Measurements from ENCODE around the gene PPP1R3F. TPM values are rescaled to one million over a fixed set of nuclear protein-coding genes. Genes with fewer than 3 reads are reported as not detected.

PPP1R3F gene
- total and polyA plus RNA-seq, 9 of the 15 experiments (the other 6 are each of a cell fraction or from before 2014, with no cell fraction given) = 0.03 to 0.91 (median 0.43) TPM; not detected in 1

DNA sequence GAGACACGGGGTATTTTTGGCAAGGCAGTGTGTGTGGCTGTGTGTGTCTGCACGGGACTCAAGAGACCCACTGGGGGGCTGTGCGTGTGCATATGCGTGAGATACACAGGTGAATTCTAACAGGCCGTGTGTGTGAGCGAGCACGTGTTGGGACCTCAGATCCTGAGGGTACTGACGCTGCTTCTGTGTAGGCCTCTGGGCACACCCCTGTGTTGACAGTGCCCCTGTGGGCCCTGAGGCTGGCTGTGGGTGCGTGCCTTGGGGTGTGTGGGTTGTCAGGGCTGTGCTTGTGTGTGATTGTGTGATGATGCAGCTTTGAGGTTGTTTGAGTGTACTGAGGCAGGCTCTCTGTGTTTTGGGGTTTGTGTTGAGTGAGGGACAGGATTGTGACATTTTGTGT, 19.0 kb upstream of the PPP1R3F start:
- Histone ChIP-seq H3K27ac (ENCODE audit: extremely low read depth, low read depth, low read length) (no peak overlapping the region), H3K4me3 (no peak overlapping the region), H3K27me3 (ENCODE audit: control insufficient read depth in 2 of 2, insufficient read depth in 2 of 2, low read length in 2 of 2) (no peaks in the 10 kb centered on the region), H3K9ac (ENCODE audit: insufficient read depth in 1 of 2, low read depth in 2 of 2, low read length in 2 of 2) (peak overlapping the region in 1 of 2 experiments; percentile 68; a peak in 2 of 4 replicates), H2AFZ (ENCODE audit: low read depth, low read length) (no peak overlapping the region), H3K4me1 (replicated peaks in 1 of 2; ENCODE audit: control insufficient read depth in 2 of 2, insufficient read depth in 2 of 2, low read length in 2 of 2) (peaks cover 7 to 27% of the 10 kb centered on the region in 2 experiments; a peak in 4 of 5 replicates), H3K9me1 (ENCODE audit: control insufficient read depth, insufficient read depth, low read length) (no peaks in the 10 kb centered on the region), H3K4me2 (ENCODE audit: insufficient read depth, low read length) (no peak overlapping the region), H3K79me2 (ENCODE audit: control insufficient read depth, insufficient read depth, low read length) (no peaks in the 10 kb centered on the region; the same call in 2 of the 3 replicates), H3K9me3 (replicated peaks; ENCODE audit: control insufficient read depth, insufficient read depth, low read depth, low read length) (no peaks in the 10 kb centered on the region), H4K20me1 (replicated peaks; ENCODE audit: control insufficient read depth, insufficient read depth, low read length) (no peaks in the 10 kb centered on the region), H3K36me3 (ENCODE audit: control insufficient read depth, insufficient read depth, low read length) (peaks cover 33% of the 10 kb centered on the region; the same call in 2 of the 3 replicates)
- WGBS (ENCODE audit: insufficient coverage, low coverage, missing lambda C conversion rate) = 80% methylated on average over 8 of the region's 9 CpGs
- FAIRE-seq = no peak
- in situ Hi-C loops (cut with MboI) = no loop called here
- ChIA-PET CTCF (ENCODE audit: low intra/inter-chr PET ratio) (no interaction called here), POLR2A (interaction anchor here (0.6 to 2.4 kb wide), 3 partner anchors 9 to 719 kb away, joined by 3 to 10 read pairs (median 4); no protein-coding TSS in a partner anchor)
- intact Hi-C loops (cut with micrococcal nuclease) = no loop called here
- TF ChIP-seq, protein P1, sequence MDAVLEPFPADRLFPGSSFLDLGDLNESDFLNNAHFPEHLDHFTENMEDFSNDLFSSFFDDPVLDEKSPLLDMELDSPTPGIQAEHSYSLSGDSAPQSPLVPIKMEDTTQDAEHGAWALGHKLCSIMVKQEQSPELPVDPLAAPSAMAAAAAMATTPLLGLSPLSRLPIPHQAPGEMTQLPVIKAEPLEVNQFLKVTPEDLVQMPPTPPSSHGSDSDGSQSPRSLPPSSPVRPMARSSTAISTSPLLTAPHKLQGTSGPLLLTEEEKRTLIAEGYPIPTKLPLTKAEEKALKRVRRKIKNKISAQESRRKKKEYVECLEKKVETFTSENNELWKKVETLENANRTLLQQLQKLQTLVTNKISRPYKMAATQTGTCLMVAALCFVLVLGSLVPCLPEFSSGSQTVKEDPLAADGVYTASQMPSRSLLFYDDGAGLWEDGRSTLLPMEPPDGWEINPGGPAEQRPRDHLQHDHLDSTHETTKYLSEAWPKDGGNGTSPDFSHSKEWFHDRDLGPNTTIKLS (IDR thresholded peaks at IDR 0.05; ENCODE audit: borderline replicate concordance, low read depth) = no peak
- TF ChIP-seq GTF2F1 (IDR thresholded peaks at IDR 0.05; ENCODE audit: low read depth, low read length) = no peak
- no peak for TF ChIP-seq ZNF212 (CRISPR knock-in tag; IDR thresholded peaks at IDR 0.05)
- TF ChIP-seq ZNF586 (CRISPR knock-in tag; conservative IDR thresholded peaks at IDR 0.05) = no peak
- no peak for TF ChIP-seq SRSF1 (IDR thresholded peaks at IDR 0.05; ENCODE audit: low read depth, low read length)
- no peak for TF ChIP-seq CHD1 (IDR thresholded peaks at IDR 0.05; ENCODE audit: low read length)
- no peak for TF ChIP-seq EWSR1 (IDR thresholded peaks at IDR 0.05; ENCODE audit: borderline replicate concordance, low read depth, partially characterized antibody)
- TF ChIP-seq TCF3 (CRISPR knock-in tag; IDR thresholded peaks at IDR 0.05) = no peak
- TF ChIP-seq NFXL1 (CRISPR knock-in tag; IDR thresholded peaks at IDR 0.05) = no peak
- TF ChIP-seq, protein P2, sequence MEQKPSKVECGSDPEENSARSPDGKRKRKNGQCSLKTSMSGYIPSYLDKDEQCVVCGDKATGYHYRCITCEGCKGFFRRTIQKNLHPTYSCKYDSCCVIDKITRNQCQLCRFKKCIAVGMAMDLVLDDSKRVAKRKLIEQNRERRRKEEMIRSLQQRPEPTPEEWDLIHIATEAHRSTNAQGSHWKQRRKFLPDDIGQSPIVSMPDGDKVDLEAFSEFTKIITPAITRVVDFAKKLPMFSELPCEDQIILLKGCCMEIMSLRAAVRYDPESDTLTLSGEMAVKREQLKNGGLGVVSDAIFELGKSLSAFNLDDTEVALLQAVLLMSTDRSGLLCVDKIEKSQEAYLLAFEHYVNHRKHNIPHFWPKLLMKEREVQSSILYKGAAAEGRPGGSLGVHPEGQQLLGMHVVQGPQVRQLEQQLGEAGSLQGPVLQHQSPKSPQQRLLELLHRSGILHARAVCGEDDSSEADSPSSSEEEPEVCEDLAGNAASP (IDR thresholded peaks at IDR 0.05) = no peak
- ATAC-seq = no peak
- DNase-seq (ENCODE audit: extremely low read depth in 1 of 4, low spot score in 3 of 4) = no peak
- no TSS peak for BruUV-seq (replicated peaks)

Data from K562 (cell line).